ENCODE results near the gene AGPAT3. TPM values are rescaled to one million over a fixed set of nuclear protein-coding genes. Genes with fewer than 3 reads are reported as not detected.

The AGPAT3 gene
- total RNA-seq, 1 donor from 2014 or later: 7.8 TPM

DNA sequence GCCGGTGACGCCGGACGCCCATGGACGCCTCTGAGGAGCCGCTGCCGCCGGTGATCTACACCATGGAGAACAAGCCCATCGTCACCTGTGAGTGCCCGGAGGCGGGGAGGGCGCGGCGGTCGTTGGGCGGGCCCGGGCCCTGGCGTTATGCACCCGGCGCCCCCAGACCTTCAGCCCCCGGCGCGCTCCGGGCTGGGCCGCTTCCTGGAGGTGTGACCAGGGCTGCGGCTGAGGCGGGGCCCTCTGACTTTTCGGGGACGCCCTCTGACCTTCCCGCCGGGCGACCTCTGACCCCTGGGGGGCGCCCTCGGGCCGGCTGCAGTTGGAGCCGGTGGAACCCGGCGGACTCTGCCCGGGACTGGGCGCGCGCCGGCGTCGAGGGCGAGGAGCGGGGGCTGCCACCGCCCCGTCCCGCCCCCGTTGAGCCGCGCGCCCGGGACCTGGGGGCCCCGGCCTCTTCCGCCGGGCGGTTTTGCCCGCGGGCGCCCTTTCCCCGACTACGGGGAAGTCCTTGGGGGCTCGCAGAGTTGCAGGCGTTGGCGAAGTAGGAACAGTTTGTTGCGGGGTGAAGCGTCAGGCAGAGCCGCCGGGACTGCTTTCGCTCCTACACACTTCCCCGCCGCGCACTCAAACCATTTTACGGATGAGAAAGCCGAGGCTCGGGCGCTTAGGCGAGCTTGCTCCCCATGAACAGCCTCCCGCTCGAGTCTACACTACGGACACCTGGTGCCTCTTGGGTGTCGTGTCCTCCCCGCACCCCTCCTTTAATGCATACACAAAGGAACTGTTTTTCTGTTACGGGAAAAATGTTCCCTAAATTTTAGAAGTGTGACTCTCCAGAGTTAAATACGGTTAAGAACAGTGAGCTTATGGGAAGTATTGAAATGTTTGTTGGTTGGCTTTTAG is 147.7 kb downstream of the AGPAT3 start:
- H3K36me3 Mint-ChIP-seq: no peaks in the 10 kb centered on the region
- Histone ChIP-seq H3F3A (ENCODE audit: low read depth) (peaks cover 28% of the 10 kb centered on the region), H3K9ac (peak overlapping the region; percentile 95), H3K79me2 (ENCODE audit: low read depth) (peaks cover 57% of the 10 kb centered on the region), H3K27ac (peak overlapping the region; percentile 92), H3K27me3 (no peaks in the 10 kb centered on the region), H3K9me3 (ENCODE audit: low read depth) (no peaks in the 10 kb centered on the region), H2AFZ (replicated peaks) (peak overlapping the region; percentile 71), H4K20me1 (ENCODE audit: low read depth) (peaks cover 32% of the 10 kb centered on the region), H3K4me3 (peak overlapping the region; percentile 89), H3K4me2 (peak overlapping the region; percentile 99), H3K36me3 (no peaks in the 10 kb centered on the region), H3K4me1 (peaks cover 23% of the 10 kb centered on the region)
- TF ChIP-seq EZH2 (IDR thresholded peaks at IDR 0.05) (no peak), EZH2phosphoT487 (IDR thresholded peaks at IDR 0.05) (no peak), CTCF (IDR thresholded peaks at IDR 0.05) (peak; percentile 64)
- peaks cover 4% of the 10 kb centered on the region for H3K27me3 Mint-ChIP-seq (ENCODE audit: insufficient read depth, low read depth)
- H3K4me1 Mint-ChIP-seq: peaks cover 25% of the 10 kb centered on the region
- H3K4me3 Mint-ChIP-seq: peak overlapping the region; percentile 93
- no peaks in the 10 kb centered on the region for H3K9me3 Mint-ChIP-seq
- H3K27ac Mint-ChIP-seq: peak overlapping the region; percentile 64
- DNase-seq (ENCODE audit: low spot score): peak; percentile 92

GRCh38 chr21:44013380-44014088 is 148.5 kb downstream of the AGPAT3 start:
- H3K27me3 ChIP-seq: no peaks in the 10 kb centered on the region
- H3K9me3 ChIP-seq (ENCODE audit: low read depth): no peaks in the 10 kb centered on the region
- H2AFZ ChIP-seq (replicated peaks): peak overlapping the region; percentile 71
- Mint-ChIP-seq H3K27me3 (ENCODE audit: insufficient read depth, low read depth) (peaks cover 4% of the 10 kb centered on the region), H3K4me3 (peak overlapping the region; percentile 93), H3K36me3 (no peaks in the 10 kb centered on the region), H3K4me1 (peaks cover 27% of the 10 kb centered on the region), H3K9me3 (no peaks in the 10 kb centered on the region), H3K27ac (peak overlapping the region; percentile 64)
- peak overlapping the region; percentile 95 for H3K9ac ChIP-seq
- H3K4me3 ChIP-seq: peak overlapping the region; percentile 89
- peaks cover 28% of the 10 kb centered on the region for H3F3A ChIP-seq (ENCODE audit: low read depth)
- no peaks in the 10 kb centered on the region for H3K36me3 ChIP-seq
- peaks cover 65% of the 10 kb centered on the region for H3K79me2 ChIP-seq (ENCODE audit: low read depth)
- TF ChIP-seq EZH2 (IDR thresholded peaks at IDR 0.05) (no peak), EZH2phosphoT487 (IDR thresholded peaks at IDR 0.05) (no peak), CTCF (IDR thresholded peaks at IDR 0.05) (no peak)
- peaks cover 37% of the 10 kb centered on the region for H4K20me1 ChIP-seq (ENCODE audit: low read depth)
- H3K27ac ChIP-seq: peak overlapping the region; percentile 92
- peak overlapping the region; percentile 99 for H3K4me2 ChIP-seq
- DNase-seq (ENCODE audit: low spot score): no peak
- peaks cover 23% of the 10 kb centered on the region for H3K4me1 ChIP-seq

DNA sequence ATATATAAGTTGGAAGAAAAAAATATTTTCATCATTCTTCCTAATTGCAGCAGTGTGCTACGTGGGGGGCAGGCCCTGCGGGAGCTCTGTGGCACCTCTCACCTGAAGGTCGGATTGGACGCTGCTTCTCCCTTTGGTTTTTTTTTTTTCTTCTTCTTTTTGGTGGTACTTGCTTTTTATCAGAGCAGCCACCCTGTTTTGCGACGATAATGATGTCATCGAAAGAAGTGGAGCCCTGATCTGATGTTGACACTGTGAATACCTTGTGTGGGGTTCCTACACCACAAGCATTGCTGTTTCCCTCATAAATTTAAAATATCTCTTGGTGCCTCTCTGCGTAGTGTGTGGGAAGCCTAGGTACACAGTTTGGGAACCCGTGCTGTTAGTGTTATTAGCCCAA is 152.6 kb downstream of the AGPAT3 start:
- no peaks in the 10 kb centered on the region for H3K36me3 ChIP-seq
- H3K27ac ChIP-seq: no peak overlapping the region
- no peak overlapping the region for H3K4me3 ChIP-seq
- Mint-ChIP-seq H3K27me3 (ENCODE audit: insufficient read depth, low read depth) (peaks cover 4% of the 10 kb centered on the region), H3K9me3 (no peaks in the 10 kb centered on the region), H3K27ac (peak overlapping the region; percentile 23), H3K4me3 (no peak overlapping the region), H3K4me1 (peaks cover 30% of the 10 kb centered on the region), H3K36me3 (no peaks in the 10 kb centered on the region)
- H3K79me2 ChIP-seq (ENCODE audit: low read depth): peaks cover 99% of the 10 kb centered on the region
- H3K4me1 ChIP-seq: peaks cover 19% of the 10 kb centered on the region
- H3K4me2 ChIP-seq: no peak overlapping the region
- no peak for DNase-seq (ENCODE audit: low spot score)
- TF ChIP-seq EZH2phosphoT487 (IDR thresholded peaks at IDR 0.05) (no peak), EZH2 (IDR thresholded peaks at IDR 0.05) (no peak), CTCF (IDR thresholded peaks at IDR 0.05) (no peak)
- peaks cover 75% of the 10 kb centered on the region for H4K20me1 ChIP-seq (ENCODE audit: low read depth)
- no peaks in the 10 kb centered on the region for H3K9me3 ChIP-seq (ENCODE audit: low read depth)
- H3K9ac ChIP-seq: no peak overlapping the region
- peaks cover 6% of the 10 kb centered on the region for H3F3A ChIP-seq (ENCODE audit: low read depth)
- no peaks in the 10 kb centered on the region for H3K27me3 ChIP-seq
- no peak overlapping the region for H2AFZ ChIP-seq (replicated peaks)
